K562 (cell line): ENCODE results near the gene MYO15A. TPM values are rescaled to one million over a fixed set of nuclear protein-coding genes. Genes with fewer than 3 reads are reported as not detected.

Source experiments
- DPF2 ChIP-seq: fragments of 450-650 bp; IDR thresholded peaks from 2 replicates; pipeline ENCODE4 v1.6.1; 2016
- EZH2 ChIP-seq: IDR thresholded peaks from 2 replicates; pipeline ENCODE4 v1.6.1; 2012; ENCODE audit warnings: low read depth, mild to moderate bottlenecking, inconsistent platforms, low read length, borderline replicate concordance
- GATA2 ChIP-seq: sonication (generic); formaldehyde crosslinking; IDR thresholded peaks from 2 replicates; pipeline ENCODE4 v1.4.0; 2020; ENCODE audit warnings: mild to moderate bottlenecking, missing genetic modification reagents
- ILK ChIP-seq: fragments of 450-650 bp; IDR thresholded peaks from 2 replicates; pipeline ENCODE4 v1.6.1; 2016; ENCODE audit warnings: missing genetic modification characterization, low read depth, mild to moderate bottlenecking, missing compliant biosample characterization, moderate library complexity, borderline replicate concordance
- KLF16 ChIP-seq: IDR thresholded peaks from 2 replicates; pipeline ENCODE4 v1.6.1; 2016; ENCODE audit warnings: antibody characterized with exemption
- MCM5 ChIP-seq: fragments of 450-650 bp; IDR thresholded peaks from 2 replicates; pipeline ENCODE4 v1.6.1; 2016; ENCODE audit warnings: low read depth
- MCM7 ChIP-seq, 2 experiments: fragments of 450-650 bp; IDR thresholded peaks; 2 replicates each; pipeline ENCODE4 v1.6.1; 2016 to 2018
- MYBL2 ChIP-seq, 2 experiments: fragments of 450-650 bp in 1 of 2; sonication (generic) in 1 of 2; formaldehyde crosslinking in 1 of 2; IDR thresholded peaks; 2 replicates each; pipeline versions ENCODE4 v1.6.1 to v1.8.1; 2017 to 2022; ENCODE audit warnings: borderline replicate concordance in 1 of 2, inconsistent platforms in 1 of 2, low read depth in 1 of 2, mild to moderate bottlenecking in 1 of 2, missing genetic modification reagents in 1 of 2, moderate library complexity in 1 of 2
- NR2F6 ChIP-seq: fragments of 450-650 bp; formaldehyde crosslinking; IDR thresholded peaks from 2 replicates; pipeline ENCODE4 v1.4.0; 2020; ENCODE audit warnings: mild to moderate bottlenecking
- PML ChIP-seq: IDR thresholded peaks from 2 replicates; pipeline ENCODE4 v1.6.1; 2012; ENCODE audit warnings: low read length, inconsistent platforms
- POLR2AphosphoS2 ChIP-seq: IDR thresholded peaks from 2 replicates; pipeline ENCODE4 v1.6.1; 2012; ENCODE audit warnings: low read length, improper control_type of control experiment
- TCF7 ChIP-seq: sonication (generic); IDR thresholded peaks from 2 replicates; pipeline ENCODE4 v1.6.1; 2016; ENCODE audit warnings: antibody characterized with exemption, borderline replicate concordance
- polyA plus RNA-seq, 8 experiments: library from polyadenylated mRNA; depleted of rRNA in 4 of 8; stranded (reverse) in 5 of 8; unstranded in 3 of 8; fragments of >200 nt; fragmentation: Nextera tagmentation in 2 of 8; fragmentation: Illumina TruSeq in 1 of 8; extraction: Ambion mirVana in 2 of 8; extraction: Trizol in 1 of 8; gene quantifications; 2 replicates each; pipeline versions ENCODE4 v1.2.1 to v1.2.3, GENCODE V29; 2011 to 2014; ENCODE audit warnings: inconsistent platforms in 1 of 8, missing spikeins in 1 of 8
- total RNA-seq, 7 experiments: library from RNA; depleted of rRNA in 6 of 7; stranded (reverse); fragments of >200 nt in 6 of 7; fragmentation: Illumina TruSeq in 2 of 7; extraction: Trizol in 2 of 7; gene quantifications; 2 replicates each; pipeline versions ENCODE4 v1.2.1 to v1.2.3, GENCODE V29; 2011 to 2021; ENCODE audit warnings: low replicate concordance in 1 of 7
- TF ChIP-seq, protein P1 (sequence below): IDR thresholded peaks from 3 replicates; pipeline ENCODE4 v1.6.1; 2011; ENCODE audit warnings: borderline replicate concordance, mild to moderate bottlenecking, moderate library complexity; ENCODE audit not compliant: insufficient read length; ENCODE audit errors: extremely low read depth
- TF ChIP-seq, protein P2 (sequence below): sonication (generic); IDR thresholded peaks from 2 replicates; pipeline ENCODE4 v1.6.1; 2016

The MYO15A gene
- total and polyA plus RNA-seq, 9 of the 15 experiments (the other 6 are each of a cell fraction or from before 2014, with no cell fraction given) = 0.05 to 0.88 (median 0.14) TPM; not detected in 1

DNA sequence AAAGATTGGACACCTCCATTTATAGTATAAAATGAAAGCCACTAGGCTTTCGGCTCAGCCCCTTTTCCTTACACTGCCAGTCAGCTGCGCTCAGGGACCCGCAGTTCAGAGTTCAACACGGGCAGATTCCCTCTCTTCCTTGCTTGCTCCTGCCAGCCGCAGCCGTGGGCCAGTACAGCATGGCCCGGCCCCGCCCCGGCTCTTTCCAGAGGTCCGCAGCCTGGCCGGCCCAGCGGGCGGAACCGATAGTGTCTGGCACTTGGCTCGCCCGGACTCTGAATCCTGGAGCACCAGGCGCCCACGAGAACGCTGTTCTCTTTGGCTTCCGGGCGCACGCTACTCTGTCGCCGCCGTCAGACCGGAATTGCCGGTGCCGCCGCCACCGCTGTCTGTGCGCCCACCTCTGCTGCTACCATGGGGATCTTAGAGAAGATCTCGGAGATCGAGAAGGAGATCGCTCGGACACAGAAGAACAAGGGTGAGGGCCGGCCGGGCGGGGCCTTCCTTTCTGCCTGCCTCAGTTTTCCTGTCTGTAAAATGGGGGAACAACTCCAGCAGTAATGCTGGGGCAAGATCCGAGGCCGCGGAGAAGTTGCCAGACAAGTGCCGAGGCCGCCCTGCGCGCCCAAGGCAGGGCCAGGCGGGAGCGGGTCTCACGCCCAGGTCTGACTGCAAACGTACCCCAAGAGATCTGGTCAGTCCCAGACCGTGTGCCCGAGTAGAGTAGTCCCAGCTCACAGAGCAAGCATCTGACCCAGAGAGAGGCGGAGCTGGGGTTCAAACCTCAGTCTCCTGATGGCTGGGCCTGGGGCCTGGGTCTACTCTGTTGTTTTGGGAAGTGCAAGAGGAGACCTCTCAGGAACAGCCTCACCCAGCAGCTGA is 20.7 kb upstream of the MYO15A start, which contains the start of gene DRG2 (continued):
- no peak for TF ChIP-seq MYBL2 (IDR thresholded peaks at IDR 0.05; ENCODE audit: low read depth)
- no peak for TF ChIP-seq MYBL2 (CRISPR knock-in tag; IDR thresholded peaks at IDR 0.05; ENCODE audit: borderline replicate concordance)
- TF ChIP-seq ILK (tag) = no peak
- TF ChIP-seq KLF16 = no peak
- TF ChIP-seq PML = no peak
- peak; percentile 57; the same call in 1 of the 2 replicates for TF ChIP-seq TCF7
- TF ChIP-seq NR2F6 = no peak
- TF ChIP-seq, protein P1, sequence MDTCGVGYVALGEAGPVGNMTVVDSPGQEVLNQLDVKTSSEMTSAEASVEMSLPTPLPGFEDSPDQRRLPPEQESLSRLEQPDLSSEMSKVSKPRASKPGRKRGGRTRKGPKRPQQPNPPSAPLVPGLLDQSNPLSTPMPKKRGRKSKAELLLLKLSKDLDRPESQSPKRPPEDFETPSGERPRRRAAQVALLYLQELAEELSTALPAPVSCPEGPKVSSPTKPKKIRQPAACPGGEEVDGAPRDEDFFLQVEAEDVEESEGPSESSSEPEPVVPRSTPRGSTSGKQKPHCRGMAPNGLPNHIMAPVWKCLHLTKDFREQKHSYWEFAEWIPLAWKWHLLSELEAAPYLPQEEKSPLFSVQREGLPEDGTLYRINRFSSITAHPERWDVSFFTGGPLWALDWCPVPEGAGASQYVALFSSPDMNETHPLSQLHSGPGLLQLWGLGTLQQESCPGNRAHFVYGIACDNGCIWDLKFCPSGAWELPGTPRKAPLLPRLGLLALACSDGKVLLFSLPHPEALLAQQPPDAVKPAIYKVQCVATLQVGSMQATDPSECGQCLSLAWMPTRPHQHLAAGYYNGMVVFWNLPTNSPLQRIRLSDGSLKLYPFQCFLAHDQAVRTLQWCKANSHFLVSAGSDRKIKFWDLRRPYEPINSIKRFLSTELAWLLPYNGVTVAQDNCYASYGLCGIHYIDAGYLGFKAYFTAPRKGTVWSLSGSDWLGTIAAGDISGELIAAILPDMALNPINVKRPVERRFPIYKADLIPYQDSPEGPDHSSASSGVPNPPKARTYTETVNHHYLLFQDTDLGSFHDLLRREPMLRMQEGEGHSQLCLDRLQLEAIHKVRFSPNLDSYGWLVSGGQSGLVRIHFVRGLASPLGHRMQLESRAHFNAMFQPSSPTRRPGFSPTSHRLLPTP = no peak
- TF ChIP-seq, protein P2, sequence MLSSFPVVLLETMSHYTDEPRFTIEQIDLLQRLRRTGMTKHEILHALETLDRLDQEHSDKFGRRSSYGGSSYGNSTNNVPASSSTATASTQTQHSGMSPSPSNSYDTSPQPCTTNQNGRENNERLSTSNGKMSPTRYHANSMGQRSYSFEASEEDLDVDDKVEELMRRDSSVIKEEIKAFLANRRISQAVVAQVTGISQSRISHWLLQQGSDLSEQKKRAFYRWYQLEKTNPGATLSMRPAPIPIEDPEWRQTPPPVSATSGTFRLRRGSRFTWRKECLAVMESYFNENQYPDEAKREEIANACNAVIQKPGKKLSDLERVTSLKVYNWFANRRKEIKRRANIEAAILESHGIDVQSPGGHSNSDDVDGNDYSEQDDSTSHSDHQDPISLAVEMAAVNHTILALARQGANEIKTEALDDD = no peak
- TF ChIP-seq GATA2 (CRISPR knock-in tag) = no peak
- TF ChIP-seq POLR2AphosphoS2 = no peak
- no peak for TF ChIP-seq MCM5
- TF ChIP-seq DPF2 = peak; percentile 14; the same call in 1 of the 2 replicates
- TF ChIP-seq EZH2 = no peak
- no peak for TF ChIP-seq MCM7 (IDR thresholded peaks at IDR 0.05)
